ENCODE measurements around the gene IFNA1.
"Not testable (repeated sequence)": the region's sequence is repeated elsewhere in the genome, so short reads cannot be mapped to it uniquely, and the experiment has no call there.

IFNA1 gene

GRCh38 chr9:21449312-21449711 lies 9.1 kb downstream of the IFNA1 start:
- DNase-seq (ENCODE audit: low read depth): not testable (repeated sequence)

- DNase-seq (ENCODE audit: low read depth): no peak
Observed at GRCh38 chr9:21450733-21451394, 10.6 kb downstream of the IFNA1 start.

- no peak for DNase-seq (ENCODE audit: low read depth)
Observed at GRCh38 chr9:21452681-21453080, 12.4 kb downstream of the IFNA1 start.

GRCh38 chr9:21454149-21454548 lies 13.9 kb downstream of the IFNA1 start:
- no peak for DNase-seq (ENCODE audit: low read depth)

GRCh38 chr9:21455320-21455719 lies 15.1 kb downstream of the IFNA1 start:
- no peak for DNase-seq (ENCODE audit: low read depth)

GRCh38 chr9:21461377-21461776 lies 21.1 kb downstream of the IFNA1 start:
- DNase-seq (ENCODE audit: low read depth): no peak

- no peak for DNase-seq (ENCODE audit: low read depth)
Observed at GRCh38 chr9:21465138-21465537, 24.9 kb downstream of the IFNA1 start.

GRCh38 chr9:21465859-21466518 lies 25.8 kb downstream of the IFNA1 start:
- DNase-seq (ENCODE audit: low read depth): no peak

- DNase-seq (ENCODE audit: low read depth): no peak
Observed at GRCh38 chr9:21470126-21470525, 29.9 kb downstream of the IFNA1 start.

GRCh38 chr9:21473236-21473635 lies 33.0 kb downstream of the IFNA1 start:
- no peak for DNase-seq (ENCODE audit: low read depth)

- DNase-seq (ENCODE audit: low read depth): no peak
Observed at GRCh38 chr9:21477466-21477865, 37.2 kb downstream of the IFNA1 start.

GRCh38 chr9:21479152-21479702 lies 39.0 kb downstream of the IFNA1 start:
- no peak for DNase-seq (ENCODE audit: low read depth)

- no peak for DNase-seq (ENCODE audit: low read depth)
Observed at GRCh38 chr9:21481470-21482056, 41.3 kb downstream of the IFNA1 start.

GRCh38 chr9:21482213-21482612 lies 42.0 kb downstream of the IFNA1 start, which contains the start of gene IFNE:
Gene IFNE, minus strand, starts transcription at chr9:21482313. Its CDS starts 619 bp downstream, at chr9:21481694.
- no peak for DNase-seq (ENCODE audit: low read depth)
